ENCODE results near the gene AQP12B. TPM values are rescaled to one million over a fixed set of nuclear protein-coding genes. Genes with fewer than 3 reads are reported as not detected.

The AQP12B gene
- total RNA-seq, 1 experiment from 2014 or later, result not detected

GRCh38 chr2:240727439-240727838 lies 44.8 kb upstream of the AQP12B start:
- no peak for TF ChIP-seq CTCF (conservative IDR thresholded peaks at IDR 0.05)
- 0 out of 7 replicates have a peak overlapping the region, but pooled peaks of 1 of the 3 experiments have one; percentile 58 for H3K27ac Mint-ChIP-seq
- H2BK120ac ChIP-seq (ENCODE audit: low read depth, low read length, poor library complexity, severe bottlenecking), result no peak overlapping the region
- H3K23ac ChIP-seq (ENCODE audit: insufficient read length, low read depth, low read length), result no peak overlapping the region
- no peak overlapping the region for H4K5ac ChIP-seq (ENCODE audit: insufficient read length, low read depth, low read length)
- no peak overlapping the region for H3K56ac ChIP-seq (ENCODE audit: insufficient read length, low read depth, low read length)
- no peaks in the 10 kb centered on the region for H4K20me1 ChIP-seq (ENCODE audit: control insufficient read depth, insufficient read depth, insufficient read length)
- H2BK5ac ChIP-seq (ENCODE audit: insufficient read length, low read length), result no peak overlapping the region
- no peaks in the 10 kb centered on the region for H3K4me1 Mint-ChIP-seq
- H3K79me2 ChIP-seq (ENCODE audit: insufficient read depth, low read length), result no peaks in the 10 kb centered on the region
- H3T11ph ChIP-seq (ENCODE audit: low read length), result no peak overlapping the region
- no peak overlapping the region for H3K18ac ChIP-seq (ENCODE audit: insufficient read length, low read depth, low read length)
- H3K9me3 ChIP-seq (ENCODE audit: control insufficient read depth, low read depth, low read length), result no peaks in the 10 kb centered on the region
- H3K4me3 Mint-ChIP-seq, result no peak overlapping the region
- H4K8ac ChIP-seq (replicated peaks; ENCODE audit: insufficient read length, low read depth, low read length), result no peak overlapping the region
- no peaks in the 10 kb centered on the region for H3K9me3 Mint-ChIP-seq
- DNase-seq, result no peak
- no peaks in the 10 kb centered on the region; the same call in none of the 2 replicates for H3K27me3 Mint-ChIP-seq (ENCODE audit: low read depth)
- no peak overlapping the region for H2BK15ac ChIP-seq (ENCODE audit: low read depth, low read length)
- H2AK5ac ChIP-seq (ENCODE audit: insufficient read length, low read length), result no peak overlapping the region
- H3K9ac ChIP-seq (ENCODE audit: extremely low read depth, insufficient read length, low read length), result no peak overlapping the region
- no peaks in the 10 kb centered on the region for H3K4me1 ChIP-seq (ENCODE audit: insufficient read depth, low read length)
- no peak overlapping the region for H2AFZ ChIP-seq (ENCODE audit: low read length)
- H3K23me2 ChIP-seq (ENCODE audit: insufficient read length, low read depth, low read length, poor library complexity, severe bottlenecking), result no peaks in the 10 kb centered on the region
- H2BK20ac ChIP-seq (ENCODE audit: low read depth, low read length, poor library complexity, severe bottlenecking), result no peak overlapping the region
- H3K27ac ChIP-seq (ENCODE audit: insufficient read length, low read depth, low read length), result no peak overlapping the region
- H3K14ac ChIP-seq (ENCODE audit: insufficient read depth, low read length), result no peak overlapping the region
- H3K79me1 ChIP-seq (ENCODE audit: insufficient read depth, low read depth, low read length, poor library complexity, severe bottlenecking), result no peaks in the 10 kb centered on the region
- WGBS (ENCODE audit: extremely low coverage, insufficient read length, low lambda C conversion rate), result no CpG with 5 or more reads among the region's 14 CpGs
- peaks cover 26 to 60% (median 46%) of the 10 kb centered on the region in 3 experiments; a peak in 6 of 7 replicates for H3K36me3 Mint-ChIP-seq (ENCODE audit: insufficient read depth in 1 of 3, low read depth in 3 of 3)
- H4K91ac ChIP-seq (ENCODE audit: insufficient read length, low read depth, low read length), result no peak overlapping the region
- no peak overlapping the region for H2BK12ac ChIP-seq (ENCODE audit: insufficient read length, low read depth, low read length)
- no peaks in the 10 kb centered on the region for H3K27me3 ChIP-seq (ENCODE audit: insufficient read depth, low read length)
- H3K4ac ChIP-seq (ENCODE audit: low read depth, low read length), result no peak overlapping the region
- H3K4me2 ChIP-seq (ENCODE audit: insufficient read depth, insufficient read length, low read length), result no peak overlapping the region
